Erythroblast (primary cell): Measurements from ENCODE around the gene CHMP5.

Experiments
- DNase-seq, 2 experiments: peaks; one replicate each; lab custom pipeline; 2025; lab: John Stamatoyannopoulos, UW
- GATA1 ChIP-seq: IDR thresholded peaks from 2 replicates; pipeline ENCODE4 v1.6.1; 2011; ENCODE audit warnings: low read depth, mild to moderate bottlenecking, control low read depth, low read length, moderate library complexity
- POLR2A ChIP-seq: IDR thresholded peaks from 2 replicates; pipeline ENCODE4 v1.6.1; 2011; ENCODE audit warnings: mild to moderate bottlenecking, low read length

Gene CHMP5

DNA sequence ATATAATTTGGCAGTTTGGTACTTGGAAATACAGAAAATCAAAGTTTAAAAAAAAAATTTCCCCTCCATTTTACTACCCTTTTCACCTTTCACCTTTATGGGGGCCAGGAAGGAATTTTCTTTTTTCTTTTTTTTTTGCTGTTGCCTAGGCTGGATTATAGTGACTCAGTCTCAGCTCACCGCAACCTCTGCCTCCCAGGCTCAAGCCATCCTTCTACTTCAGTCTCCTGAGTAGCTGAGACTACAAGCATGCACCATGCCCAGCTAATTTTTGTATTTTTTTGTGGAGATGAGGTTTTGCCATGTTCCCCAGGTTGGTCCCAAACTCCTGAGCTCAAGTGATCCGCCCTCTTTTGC, 9.1 kb downstream of the CHMP5 start:
- no peak for DNase-seq
- no peak for TF ChIP-seq POLR2A
- no peak for TF ChIP-seq GATA1

- TF ChIP-seq GATA1: no peak
- no peak for TF ChIP-seq POLR2A
- DNase-seq: no peak
Measured at GRCh38 chr9:33277484-33277883, 12.6 kb downstream of the CHMP5 start.

GRCh38 chr9:33285502-33285901, 20.7 kb downstream of the CHMP5 start:
- no peak for DNase-seq
- TF ChIP-seq POLR2A (no peak), GATA1 (no peak)

GRCh38 chr9:33287087-33287490, 22.2 kb downstream of the CHMP5 start:
- DNase-seq: peak; percentile 77 to 82
- TF ChIP-seq GATA1: no peak

GRCh38 chr9:33288235-33288634, 23.4 kb downstream of the CHMP5 start:
- TF ChIP-seq GATA1: no peak
- no peak for TF ChIP-seq POLR2A
- DNase-seq: no peak

- TF ChIP-seq GATA1 (no peak), POLR2A (no peak)
- no peak for DNase-seq
Measured at GRCh38 chr9:33288828-33289483, 24.1 kb downstream of the CHMP5 start.

GRCh38 chr9:33289496-33289895, 24.6 kb downstream of the CHMP5 start:
- TF ChIP-seq GATA1 (no peak), POLR2A (no peak)
- peak in 1 of 2 experiments; percentile 75 for DNase-seq

GRCh38 chr9:33289936-33290246, 25.0 kb downstream of the CHMP5 start:
- no peak for TF ChIP-seq GATA1
- TF ChIP-seq POLR2A: no peak
- DNase-seq: no peak

DNA sequence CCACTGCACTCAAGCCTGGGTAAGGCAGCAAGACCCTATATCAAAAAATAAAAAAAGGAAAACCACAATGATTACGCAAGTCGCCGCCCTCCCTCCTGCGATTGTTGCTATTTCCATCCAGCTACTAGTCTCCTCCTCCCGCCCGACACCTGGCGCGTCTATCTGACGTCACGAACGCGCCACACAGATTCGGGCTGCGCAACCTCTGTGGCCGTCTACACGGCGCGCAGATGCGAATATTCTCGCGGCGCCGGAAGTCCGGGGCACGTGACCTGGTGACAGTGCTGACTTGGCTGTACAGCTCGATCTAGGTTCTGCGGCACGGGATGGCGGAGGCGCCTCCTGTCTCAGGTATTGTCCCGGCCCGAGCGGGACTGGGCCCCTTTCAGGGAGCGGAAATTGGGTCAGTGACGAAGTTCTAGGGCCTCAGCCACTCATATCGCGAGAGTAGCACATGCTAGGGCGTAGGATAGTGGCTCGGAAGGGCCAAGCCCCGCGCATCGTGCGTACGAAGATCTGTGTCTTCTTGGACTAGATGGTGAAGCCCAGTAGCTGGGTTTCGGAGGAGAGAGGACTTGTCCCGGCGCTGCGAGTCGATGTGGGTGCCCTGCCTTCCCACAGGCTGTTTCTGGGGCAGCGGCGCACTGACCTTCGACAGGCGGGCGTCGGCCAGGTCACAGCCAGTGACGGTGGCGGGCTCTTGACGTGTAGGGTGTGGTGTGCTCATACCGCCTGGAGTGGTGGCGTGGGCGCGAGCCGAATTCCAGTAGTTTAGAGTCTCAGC, 25.6 kb downstream of the CHMP5 start, which contains the start of gene NFX1:
Gene NFX1, plus strand, starts transcription at position 270 of the 784 bp plus-strand sequence. Its CDS starts 57 bp downstream, at position 327.
- TF ChIP-seq POLR2A: peak; percentile 99
- TF ChIP-seq GATA1: no peak
- peak; percentile 99 for DNase-seq

DNA sequence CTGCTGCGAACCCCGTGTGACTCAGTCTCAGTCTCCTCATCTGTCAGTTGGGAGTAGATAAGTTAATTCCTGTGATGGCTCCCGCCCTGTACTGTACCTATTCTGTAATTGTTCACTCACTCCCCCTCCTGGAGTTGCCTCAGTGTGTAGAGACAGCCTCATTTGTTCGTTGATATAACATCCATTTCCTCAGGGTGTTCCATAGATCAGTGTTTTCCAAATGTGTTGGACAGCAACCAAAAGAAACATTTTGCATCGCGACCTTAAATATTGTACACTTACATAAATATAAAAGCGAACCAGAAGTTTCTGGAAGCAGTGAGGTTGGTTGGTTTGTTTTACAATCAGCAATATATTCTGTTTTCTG, 26.2 kb downstream of the CHMP5 start:
- no peak for DNase-seq
- TF ChIP-seq POLR2A (no peak), GATA1 (no peak)

GRCh38 chr9:33291901-33292300, 27.1 kb downstream of the CHMP5 start:
- DNase-seq: no peak
- TF ChIP-seq POLR2A: no peak
- no peak for TF ChIP-seq GATA1

- TF ChIP-seq GATA1: no peak
- no peak for DNase-seq
Measured at GRCh38 chr9:33293782-33294181, 28.9 kb downstream of the CHMP5 start.

GRCh38 chr9:33294670-33295432, 30.0 kb downstream of the CHMP5 start:
- no peak for DNase-seq
- TF ChIP-seq POLR2A: no peak
- no peak for TF ChIP-seq GATA1

DNA sequence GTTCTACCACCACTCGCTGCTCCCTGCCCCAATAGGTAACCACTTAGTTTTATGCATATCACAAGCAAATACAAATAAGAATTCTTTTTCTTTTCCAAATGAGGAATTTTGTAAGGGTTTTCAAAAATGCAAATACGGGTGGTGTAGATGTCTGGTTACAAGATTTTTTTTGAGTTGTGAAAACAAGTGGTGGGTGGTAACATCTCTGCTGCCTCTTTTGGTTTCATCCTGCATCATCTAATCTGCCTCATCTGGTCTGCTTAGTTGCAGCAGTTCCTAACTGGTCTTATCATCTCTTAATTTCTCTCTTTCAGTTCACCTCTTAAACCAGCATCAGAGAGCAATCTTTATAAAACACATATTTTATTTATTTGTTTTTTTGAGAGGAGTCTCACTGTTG, 30.7 kb downstream of the CHMP5 start:
- TF ChIP-seq GATA1 (no peak), POLR2A (no peak)
- DNase-seq: no peak
